Measurements from ENCODE around the gene DCAF6.
A peak's percentile ranks its signal among the peaks of the same experiment; 100 is the strongest.

Gene DCAF6

DNA sequence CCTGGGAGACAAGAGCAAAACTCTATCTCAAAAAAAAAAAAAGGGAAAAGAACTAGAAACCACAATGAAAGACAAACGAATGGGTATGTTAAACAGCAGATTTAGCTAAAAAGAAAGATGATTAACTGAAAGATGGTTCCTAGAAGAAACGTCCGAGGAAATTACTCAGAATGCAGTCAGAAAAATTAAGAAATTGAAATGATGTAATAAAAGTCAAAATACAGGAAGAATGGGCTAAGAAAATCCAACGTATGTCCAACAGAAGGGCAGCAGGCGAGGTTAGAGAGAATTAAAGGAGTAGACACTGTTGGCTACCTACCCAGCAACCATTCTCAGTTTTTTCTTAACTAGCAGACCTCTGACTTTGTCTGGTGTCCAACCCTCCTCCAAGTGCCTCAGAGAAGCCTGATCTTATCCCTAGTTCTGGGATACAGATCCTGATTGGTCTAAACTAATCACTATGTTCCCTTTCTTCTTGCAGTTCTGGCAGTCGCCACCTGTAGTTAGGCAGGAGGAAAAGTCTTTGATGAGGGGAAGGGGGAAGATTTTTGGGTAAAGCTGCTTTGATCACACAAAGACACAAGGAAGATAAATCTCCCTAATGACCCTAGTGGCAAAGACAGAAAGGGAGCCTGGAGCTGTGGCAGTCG lies 174.5 kb downstream of the DCAF6 start:
- DNase-seq = peak; percentile 11

GRCh38 chr1:168112673-168113305 lies 176.3 kb downstream of the DCAF6 start:
- DNase-seq = peak; percentile 76

DNA sequence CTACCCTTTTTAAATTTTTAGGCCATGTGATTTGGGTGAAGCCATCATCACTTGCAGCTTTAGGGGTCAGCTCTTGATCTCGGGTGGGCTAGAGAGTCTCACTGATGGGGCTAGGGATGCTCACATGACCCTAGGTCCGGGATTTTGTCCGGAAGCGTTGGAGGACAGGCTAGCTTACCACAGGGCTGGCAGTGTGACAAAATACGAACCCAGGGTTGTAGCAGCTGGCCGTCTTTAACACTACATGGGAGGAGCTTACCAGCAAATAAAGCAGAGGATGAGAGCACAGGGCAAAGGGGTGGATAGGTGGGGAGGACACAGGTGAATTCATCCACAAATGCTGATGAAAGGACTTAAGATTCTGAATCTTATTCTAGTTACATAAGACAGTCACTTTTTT lies 178.4 kb downstream of the DCAF6 start:
- peak; percentile 9 for DNase-seq

DNA sequence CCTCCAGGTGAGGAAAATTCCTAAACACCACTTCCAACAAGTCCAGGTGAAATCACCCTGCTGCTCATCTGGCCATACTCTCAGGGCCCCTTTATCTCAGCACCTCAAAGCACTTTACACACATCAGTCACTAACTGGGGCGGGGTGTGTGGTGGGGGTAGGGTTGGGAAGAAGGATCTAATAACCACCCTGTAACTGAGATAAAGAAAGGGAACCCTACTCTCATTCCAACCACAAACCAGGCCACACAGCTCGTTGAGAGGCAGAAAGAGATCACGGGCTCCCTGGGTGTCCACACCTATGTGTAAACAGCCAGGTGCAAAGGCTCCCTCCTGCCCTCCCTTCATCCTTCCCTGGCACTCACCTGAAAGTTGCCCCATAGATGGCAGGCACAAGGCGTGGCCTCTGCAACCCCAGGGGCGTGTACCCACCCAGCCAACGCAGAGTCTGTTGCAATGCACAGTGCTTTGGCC lies 179.9 kb downstream of the DCAF6 start:
- no peak for DNase-seq

DNA sequence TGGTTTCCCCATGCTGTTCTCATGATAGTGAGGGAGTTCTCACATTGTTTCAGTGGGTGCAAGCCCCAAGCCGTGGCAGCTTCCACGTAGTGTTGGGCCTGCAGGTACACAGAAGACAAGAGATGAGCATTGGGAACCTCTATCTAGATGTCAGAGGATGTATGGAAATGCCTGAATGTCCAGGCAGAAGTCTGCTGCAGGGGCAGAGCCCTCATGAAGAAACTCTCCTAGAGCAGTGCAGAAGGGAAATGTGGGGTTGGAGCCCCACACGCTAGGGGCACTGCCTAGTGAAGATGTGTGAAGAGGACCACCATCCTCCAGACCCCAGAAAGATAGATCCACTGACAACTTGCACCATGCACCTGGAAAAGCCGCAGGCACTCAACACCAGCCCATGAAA lies 183.3 kb downstream of the DCAF6 start:
- DNase-seq = no peak

GRCh38 chr1:168121401-168122011 lies 185.0 kb downstream of the DCAF6 start:
- peak; percentile 99 for DNase-seq

DNA sequence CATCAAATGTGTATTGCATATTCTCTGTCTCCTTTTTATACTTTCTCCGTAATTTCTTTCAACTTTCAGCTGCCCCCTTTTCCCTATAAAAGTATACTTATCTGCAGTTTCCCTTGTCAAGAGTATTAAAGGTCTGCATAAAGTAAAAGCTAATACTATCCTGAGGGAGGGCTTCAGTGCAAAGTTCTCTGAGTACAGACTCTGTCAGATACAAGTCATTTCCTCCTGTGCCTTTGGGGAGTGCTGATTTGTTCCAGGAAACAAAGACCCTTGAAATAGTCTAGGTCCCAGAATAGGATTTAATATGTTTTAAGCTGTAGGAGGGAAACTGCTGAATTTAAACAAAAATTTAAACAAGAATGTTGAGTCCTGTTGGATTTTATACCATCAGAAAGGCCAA lies 188.6 kb downstream of the DCAF6 start:
- no peak for DNase-seq
